Osteoblast (primary cell): ENCODE measurements around the gene MSRB2. TPM values are rescaled to one million over a fixed set of nuclear protein-coding genes. Genes with fewer than 3 reads are reported as not detected.

Experiments
- DNase-seq: peaks from one replicate; pipeline ENCODE4 v3.0.0; 2011; ENCODE audit warnings: low spot score, mixed read lengths; ENCODE audit not compliant: insufficient read length; ENCODE audit errors: missing footprints
- H2AFZ ChIP-seq: 2 replicates; pipeline ENCODE4 v1.6.0; 2011; ENCODE audit warnings: mild to moderate bottlenecking, low read length
- H3K27ac ChIP-seq: 2 replicates; pipeline ENCODE4 v1.5.1; 2011; ENCODE audit warnings: mild to moderate bottlenecking, low read depth, low read length, moderate library complexity
- H3K27me3 ChIP-seq: 2 replicates; pipeline ENCODE4 v1.6.0; 2012; ENCODE audit warnings: mild to moderate bottlenecking, control low read depth, inconsistent platforms, low read length, moderate library complexity; ENCODE audit not compliant: insufficient read depth
- H3K36me3 ChIP-seq: 2 replicates; pipeline ENCODE4 v1.5.1; 2011; ENCODE audit warnings: mild to moderate bottlenecking, low read length, control low read depth, moderate library complexity; ENCODE audit not compliant: insufficient read depth
- H3K4me1 ChIP-seq: 2 replicates; pipeline ENCODE4 v1.5.1; 2011; ENCODE audit warnings: mild to moderate bottlenecking, low read length, control low read depth, moderate library complexity; ENCODE audit not compliant: insufficient read depth
- H3K4me2 ChIP-seq: 2 replicates; pipeline ENCODE4 v1.6.0; 2011; ENCODE audit warnings: mild to moderate bottlenecking, low read length; ENCODE audit not compliant: insufficient read depth
- H3K4me3 ChIP-seq: fragments of 200-600 bp; sonication (generic); 3 replicates; pipeline ENCODE4 v1.5.1; 2012; ENCODE audit warnings: mild to moderate bottlenecking, low read length, inconsistent platforms; ENCODE audit not compliant: insufficient read depth
- H3K79me2 ChIP-seq: 2 replicates; pipeline ENCODE4 v1.6.0; 2012; ENCODE audit warnings: mild to moderate bottlenecking, low read length, control low read depth, inconsistent platforms; ENCODE audit not compliant: insufficient read depth
- H3K9me3 ChIP-seq: 2 replicates; pipeline ENCODE4 v1.5.1; 2011; ENCODE audit warnings: low read depth, low read length, control low read depth
- H4K20me1 ChIP-seq: 2 replicates; pipeline ENCODE4 v1.6.0; 2012; ENCODE audit warnings: mild to moderate bottlenecking, low read length, control low read depth; ENCODE audit not compliant: insufficient read depth
- CTCF ChIP-seq: IDR thresholded peaks from 2 replicates; pipeline ENCODE4 v1.5.1; 2011; ENCODE audit warnings: mild to moderate bottlenecking, low read depth, low read length, moderate library complexity; ENCODE audit errors: extremely low read depth
- total RNA-seq: library from RNA; depleted of rRNA; stranded (reverse); fragments of >200 nt; gene quantifications from 2 replicates; pipeline ENCODE4 v1.2.3, GENCODE V29; 2012

MSRB2 gene
- total RNA-seq, 1 donor, result 6.9 TPM

- no peak for TF ChIP-seq CTCF
- no peak overlapping the region for H3K4me2 ChIP-seq
- H3K79me2 ChIP-seq, result no peaks in the 10 kb centered on the region
- no peaks in the 10 kb centered on the region for H3K4me1 ChIP-seq
- H2AFZ ChIP-seq, result no peak overlapping the region
- no peak overlapping the region for H3K4me3 ChIP-seq
- no peak overlapping the region for H3K27ac ChIP-seq
- no peaks in the 10 kb centered on the region for H3K27me3 ChIP-seq
- no peak for DNase-seq
- H3K9me3 ChIP-seq, result no peaks in the 10 kb centered on the region
- no peaks in the 10 kb centered on the region for H3K36me3 ChIP-seq
- H4K20me1 ChIP-seq, result no peaks in the 10 kb centered on the region
These were observed 44.3 kb downstream of the MSRB2 start for GRCh38 chr10:23139677-23140076.

GRCh38 chr10:23141995-23142394 is 46.6 kb downstream of the MSRB2 start:
- Histone ChIP-seq H4K20me1 (no peaks in the 10 kb centered on the region), H2AFZ (no peak overlapping the region), H3K4me3 (no peak overlapping the region), H3K9me3 (no peaks in the 10 kb centered on the region), H3K36me3 (no peaks in the 10 kb centered on the region), H3K4me2 (no peak overlapping the region), H3K27ac (no peak overlapping the region), H3K27me3 (no peaks in the 10 kb centered on the region), H3K79me2 (no peaks in the 10 kb centered on the region), H3K4me1 (no peaks in the 10 kb centered on the region)
- no peak for TF ChIP-seq CTCF
- no peak for DNase-seq

GRCh38 chr10:23146258-23146657 is 50.9 kb downstream of the MSRB2 start:
- DNase-seq, result no peak
- H3K27ac ChIP-seq, result no peak overlapping the region
- H2AFZ ChIP-seq, result no peak overlapping the region
- no peak overlapping the region for H3K4me2 ChIP-seq
- no peaks in the 10 kb centered on the region for H3K27me3 ChIP-seq
- no peaks in the 10 kb centered on the region for H4K20me1 ChIP-seq
- no peaks in the 10 kb centered on the region for H3K36me3 ChIP-seq
- no peak for TF ChIP-seq CTCF
- no peaks in the 10 kb centered on the region for H3K9me3 ChIP-seq
- no peak overlapping the region for H3K4me3 ChIP-seq
- H3K4me1 ChIP-seq, result no peaks in the 10 kb centered on the region
- H3K79me2 ChIP-seq, result no peaks in the 10 kb centered on the region

- H3K4me1 ChIP-seq, result no peaks in the 10 kb centered on the region
- H3K4me2 ChIP-seq, result no peak overlapping the region
- no peak for TF ChIP-seq CTCF
- H3K27me3 ChIP-seq, result no peaks in the 10 kb centered on the region
- no peak overlapping the region for H3K4me3 ChIP-seq
- H3K36me3 ChIP-seq, result no peaks in the 10 kb centered on the region
- H3K79me2 ChIP-seq, result no peaks in the 10 kb centered on the region
- no peaks in the 10 kb centered on the region for H4K20me1 ChIP-seq
- no peak for DNase-seq
- H3K27ac ChIP-seq, result no peak overlapping the region
- no peaks in the 10 kb centered on the region for H3K9me3 ChIP-seq
- no peak overlapping the region for H2AFZ ChIP-seq
These were observed 51.7 kb downstream of the MSRB2 start for GRCh38 chr10:23147035-23147434.
